NCI-H1105 treated with DMSO at 0.1 percent for 48 hours (cell line): ENCODE data around the gene TBX6.
"Not testable (repeated sequence)": the region's sequence is repeated elsewhere in the genome, so short reads cannot be mapped to it uniquely, and the experiment has no call there.

ENCODE experiments used
- DNase-seq: peaks from one replicate; lab custom pipeline; 2025; lab: John Stamatoyannopoulos, UW

TBX6 gene

GRCh38 chr16:30065943-30066760, 25.6 kb downstream of the TBX6 start:
- DNase-seq = peak; percentile 40

GRCh38 chr16:30065102-30065942, 26.4 kb downstream of the TBX6 start, which contains the start of gene ALDOA:
ALDOA (plus strand) TSS chr16:30065760; CDS start chr16:30066898, 1,138 bp downstream.
- peak; percentile 92 for DNase-seq

GRCh38 chr16:30064729-30065101, 27.0 kb downstream of the TBX6 start:
- DNase-seq = no peak

GRCh38 chr16:30063893-30064728, 27.6 kb downstream of the TBX6 start:
- DNase-seq = peak; percentile 77

- DNase-seq = no peak
These were observed 28.3 kb downstream of the TBX6 start for GRCh38 chr16:30063278-30063892.

- no peak for DNase-seq
These were observed 30.7 kb downstream of the TBX6 start for GRCh38 chr16:30060836-30061554.

GRCh38 chr16:30060346-30060745, 31.4 kb downstream of the TBX6 start:
- DNase-seq = no peak

- no peak for DNase-seq
These were observed 36.7 kb downstream of the TBX6 start for GRCh38 chr16:30054959-30055553.

- DNase-seq = no peak
These were observed 37.3 kb downstream of the TBX6 start for GRCh38 chr16:30054451-30054850.

- DNase-seq = no peak
These were observed 38.2 kb downstream of the TBX6 start for GRCh38 chr16:30053376-30054015.

GRCh38 chr16:30052671-30053372, 38.9 kb downstream of the TBX6 start:
- DNase-seq = peak; percentile 91

GRCh38 chr16:30051518-30051917, 40.2 kb downstream of the TBX6 start:
- DNase-seq = no peak

- DNase-seq = no peak
These were observed 41.9 kb downstream of the TBX6 start for GRCh38 chr16:30049871-30050270.

- DNase-seq = no peak
These were observed 45.1 kb downstream of the TBX6 start for GRCh38 chr16:30046588-30046987.

GRCh38 chr16:30046178-30046577, 45.5 kb downstream of the TBX6 start:
- DNase-seq = no peak

GRCh38 chr16:30041841-30042240, 49.9 kb downstream of the TBX6 start:
- peak; percentile 14 for DNase-seq

- DNase-seq = not testable (repeated sequence)
These were observed 51.0 kb downstream of the TBX6 start for GRCh38 chr16:30040690-30041089.

GRCh38 chr16:30040221-30040620, 51.5 kb downstream of the TBX6 start:
- no peak for DNase-seq
